CD4-positive, alpha-beta T cell treated with Interleukin-17A for 1 hour (primary cell): ENCODE measurements around the gene UGT1A6.

Source experiments
- DNase-seq: peaks from one replicate; pipeline ENCODE4 v3.0.0-alpha.2; 2020

The UGT1A6 gene

GRCh38 chr2:233822101-233822771, 129.5 kb downstream of the UGT1A6 start:
- DNase-seq, result no peak
